ENCODE data around the gene BMERB1.

The BMERB1 gene

DNA sequence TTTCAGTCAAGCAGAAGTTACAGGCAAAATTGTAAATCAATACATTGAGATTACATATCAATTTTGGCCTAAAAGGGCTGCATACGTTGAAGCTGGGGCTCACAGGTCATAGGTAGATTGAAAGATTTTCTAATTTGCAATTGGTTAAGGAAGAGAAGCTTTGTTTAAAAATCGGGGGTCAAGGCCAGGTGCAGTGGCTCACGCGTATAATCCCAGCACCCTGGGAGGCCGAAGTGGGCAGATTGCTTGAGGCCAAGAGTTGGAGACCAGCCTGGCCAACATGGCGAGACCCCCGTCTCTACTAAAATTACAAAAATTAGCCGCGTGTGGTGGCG lies 140.2 kb downstream of the BMERB1 start:
- no peak for DNase-seq (ENCODE audit: low read depth)
- TF ChIP-seq POLR2A (IDR thresholded peaks at IDR 0.05; ENCODE audit: extremely low read depth, insufficient read length), result no peak
- no peak overlapping the region for H3K4me3 ChIP-seq (ENCODE audit: low read depth, low read length)

DNA sequence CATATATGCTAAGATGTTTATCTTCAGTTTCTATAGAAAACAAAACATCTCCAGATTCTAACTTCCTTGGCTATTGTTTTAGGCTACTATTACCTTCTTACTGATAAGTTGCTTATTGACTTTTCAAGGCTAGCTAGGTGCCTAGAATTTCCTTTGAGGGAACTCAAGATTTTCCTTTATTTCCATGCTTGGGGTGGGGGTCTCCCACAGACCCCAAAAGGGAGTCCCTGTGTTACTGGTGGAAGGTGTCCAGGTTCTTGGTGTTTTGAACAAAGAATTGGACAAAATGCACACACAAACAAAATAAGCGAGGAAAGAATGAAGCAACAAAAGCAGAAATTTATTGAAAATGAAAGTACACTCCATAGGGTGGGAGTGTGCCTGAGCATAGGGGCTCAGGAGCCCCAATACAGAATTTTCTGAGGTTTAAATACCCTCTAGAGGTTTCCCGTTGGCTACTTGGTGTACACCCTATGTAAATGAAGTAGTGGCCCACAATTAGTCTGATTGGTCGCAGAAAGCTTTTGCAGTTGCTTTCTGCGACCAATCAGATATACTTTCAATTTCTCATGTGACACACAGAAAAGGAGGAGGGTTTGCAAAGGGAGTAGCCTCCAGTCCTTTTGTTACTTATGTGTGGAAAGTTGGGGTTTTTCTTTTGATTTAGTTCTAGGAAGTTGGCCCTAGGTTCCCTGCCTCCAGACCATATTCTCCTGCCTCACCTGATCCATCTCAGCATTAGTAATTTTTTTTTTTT lies 141.1 kb downstream of the BMERB1 start:
- TF ChIP-seq MAX (IDR thresholded peaks at IDR 0.05; ENCODE audit: low read depth, low read length), result no peak
- TF ChIP-seq, protein P1, sequence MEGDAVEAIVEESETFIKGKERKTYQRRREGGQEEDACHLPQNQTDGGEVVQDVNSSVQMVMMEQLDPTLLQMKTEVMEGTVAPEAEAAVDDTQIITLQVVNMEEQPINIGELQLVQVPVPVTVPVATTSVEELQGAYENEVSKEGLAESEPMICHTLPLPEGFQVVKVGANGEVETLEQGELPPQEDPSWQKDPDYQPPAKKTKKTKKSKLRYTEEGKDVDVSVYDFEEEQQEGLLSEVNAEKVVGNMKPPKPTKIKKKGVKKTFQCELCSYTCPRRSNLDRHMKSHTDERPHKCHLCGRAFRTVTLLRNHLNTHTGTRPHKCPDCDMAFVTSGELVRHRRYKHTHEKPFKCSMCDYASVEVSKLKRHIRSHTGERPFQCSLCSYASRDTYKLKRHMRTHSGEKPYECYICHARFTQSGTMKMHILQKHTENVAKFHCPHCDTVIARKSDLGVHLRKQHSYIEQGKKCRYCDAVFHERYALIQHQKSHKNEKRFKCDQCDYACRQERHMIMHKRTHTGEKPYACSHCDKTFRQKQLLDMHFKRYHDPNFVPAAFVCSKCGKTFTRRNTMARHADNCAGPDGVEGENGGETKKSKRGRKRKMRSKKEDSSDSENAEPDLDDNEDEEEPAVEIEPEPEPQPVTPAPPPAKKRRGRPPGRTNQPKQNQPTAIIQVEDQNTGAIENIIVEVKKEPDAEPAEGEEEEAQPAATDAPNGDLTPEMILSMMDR (IDR thresholded peaks at IDR 0.05; ENCODE audit: low read depth, low read length), result no peak
- TF ChIP-seq MYC (IDR thresholded peaks at IDR 0.05; ENCODE audit: low read depth, low read length), result no peak
- TF ChIP-seq POLR2A (IDR thresholded peaks at IDR 0.05; ENCODE audit: extremely low read depth, insufficient read length), result no peak
- DNase-seq (ENCODE audit: low read depth), result peak; percentile 36
- no peak overlapping the region for H3K4me3 ChIP-seq (ENCODE audit: low read depth, low read length)

GRCh38 chr16:15576960-15577958 lies 142.9 kb downstream of the BMERB1 start:
- TF ChIP-seq POLR2A (IDR thresholded peaks at IDR 0.05; ENCODE audit: extremely low read depth, insufficient read length) (no peak), MYC (IDR thresholded peaks at IDR 0.05; ENCODE audit: low read depth, low read length) (no peak), MAX (IDR thresholded peaks at IDR 0.05; ENCODE audit: low read depth, low read length) (no peak)
- TF ChIP-seq, protein P1 (IDR thresholded peaks at IDR 0.05; ENCODE audit: low read depth, low read length), result no peak
- DNase-seq (ENCODE audit: low read depth), result no peak

GRCh38 chr16:15578824-15579223 lies 144.4 kb downstream of the BMERB1 start:
- TF ChIP-seq, protein P1 (IDR thresholded peaks at IDR 0.05; ENCODE audit: low read depth, low read length), result no peak
- TF ChIP-seq POLR2A (IDR thresholded peaks at IDR 0.05; ENCODE audit: extremely low read depth, insufficient read length) (no peak), MYC (IDR thresholded peaks at IDR 0.05; ENCODE audit: low read depth, low read length) (no peak), MAX (IDR thresholded peaks at IDR 0.05; ENCODE audit: low read depth, low read length) (no peak)
- no peak overlapping the region for H3K4me3 ChIP-seq (ENCODE audit: low read depth, low read length)
- DNase-seq (ENCODE audit: low read depth), result no peak

More at GRCh38 chr16:15576960-15577958, 142.9 kb downstream of the BMERB1 start:
- H3K4me3 ChIP-seq (ENCODE audit: low read depth, low read length), result no peak overlapping the region

GRCh38 chr16:15581127-15581815 lies 146.9 kb downstream of the BMERB1 start:
- no peak overlapping the region for H3K4me3 ChIP-seq (ENCODE audit: low read depth, low read length)
- DNase-seq (ENCODE audit: low read depth), result peak; percentile 29
- TF ChIP-seq POLR2A (IDR thresholded peaks at IDR 0.05; ENCODE audit: extremely low read depth, insufficient read length) (no peak), MYC (IDR thresholded peaks at IDR 0.05; ENCODE audit: low read depth, low read length) (no peak), MAX (IDR thresholded peaks at IDR 0.05; ENCODE audit: low read depth, low read length) (no peak)
- TF ChIP-seq, protein P1 (IDR thresholded peaks at IDR 0.05; ENCODE audit: low read depth, low read length), result no peak

Measured in NB4 (cell line).